ENCODE results near the gene RIPK3. TPM values are rescaled to one million over a fixed set of nuclear protein-coding genes. Genes with fewer than 3 reads are reported as not detected.

RIPK3 gene
- polyA plus RNA-seq, 1 of the 3 experiments (the other 2 are of a cell fraction) = not detected

- Histone ChIP-seq H3F3A (replicated peaks; ENCODE audit: insufficient read depth) (peaks cover 5% of the 10 kb centered on the region), H3K4me1 (ENCODE audit: control insufficient read depth in 1 of 2, insufficient read depth in 2 of 2, low read depth in 1 of 2, low read length in 1 of 2) (peaks cover 0 to 12% of the 10 kb centered on the region in 2 experiments; a peak in 1 of 4 replicates), H3K36me3 (replicated peaks in 1 of 2; ENCODE audit: control insufficient read depth in 1 of 2, insufficient read depth in 2 of 2, low read length in 1 of 2) (no peaks in the 10 kb centered on the region), H3K79me2 (ENCODE audit: insufficient read depth) (no peaks in the 10 kb centered on the region), H3K4me3 (ENCODE audit: low read depth in 2 of 2, low read length in 1 of 2) (no peak overlapping the region), H3K9ac (no peak overlapping the region), H3K27ac (ENCODE audit: low read depth in 2 of 2, low read length in 1 of 2) (no peak overlapping the region), H2AFZ (ENCODE audit: low read depth) (no peak overlapping the region), H3K27me3 (ENCODE audit: insufficient read depth) (no peaks in the 10 kb centered on the region), H3K4me2 (no peak overlapping the region), H3K9me2 (no peaks in the 10 kb centered on the region), H3K9me3 (no peaks in the 10 kb centered on the region), H4K20me1 (ENCODE audit: insufficient read depth) (no peaks in the 10 kb centered on the region)
- ChIA-PET POLR2A (no interaction called here), CTCF (interaction anchor here (1.1 to 1.7 kb wide), 4 partner anchors 46 to 54 kb away, joined by 3 to 4 read pairs (median 4); no protein-coding TSS in a partner anchor)
- DNase-seq = no peak
- WGBS (ENCODE audit: low lambda C conversion rate) = 60% methylated on average over 4 of the region's 4 CpGs
- TF ChIP-seq CHD2 (IDR thresholded peaks at IDR 0.05; ENCODE audit: low read length, partially characterized antibody) = no peak
- TF ChIP-seq IRF3 (IDR thresholded peaks at IDR 0.05; ENCODE audit: low read depth, low read length) = no peak
- no peak for TF ChIP-seq RAD21 (IDR thresholded peaks at IDR 0.05; ENCODE audit: low read length)
- TF ChIP-seq SMC3 (IDR thresholded peaks at IDR 0.05; ENCODE audit: low read depth, low read length) = no peak
- TF ChIP-seq FOXJ3 (CRISPR knock-in tag; IDR thresholded peaks at IDR 0.05) = no peak
- TF ChIP-seq GABPA (IDR thresholded peaks at IDR 0.05; ENCODE audit: low read depth) = no peak
- no peak for TF ChIP-seq GATA2 (CRISPR knock-in tag; IDR thresholded peaks at IDR 0.05)
- no peak for TF ChIP-seq EP300 (IDR thresholded peaks at IDR 0.05; ENCODE audit: borderline replicate concordance in 1 of 2, low read depth in 1 of 2, low read length in 1 of 2)
- no peak for TF ChIP-seq ELF1 (IDR thresholded peaks at IDR 0.05)
- TF ChIP-seq ZBTB33 (IDR thresholded peaks at IDR 0.05; ENCODE audit: borderline replicate concordance, low read depth) = no peak
- no peak for TF ChIP-seq FOSL2 (IDR thresholded peaks at IDR 0.05; ENCODE audit: borderline replicate concordance, low read depth)
- TF ChIP-seq, protein P1, sequence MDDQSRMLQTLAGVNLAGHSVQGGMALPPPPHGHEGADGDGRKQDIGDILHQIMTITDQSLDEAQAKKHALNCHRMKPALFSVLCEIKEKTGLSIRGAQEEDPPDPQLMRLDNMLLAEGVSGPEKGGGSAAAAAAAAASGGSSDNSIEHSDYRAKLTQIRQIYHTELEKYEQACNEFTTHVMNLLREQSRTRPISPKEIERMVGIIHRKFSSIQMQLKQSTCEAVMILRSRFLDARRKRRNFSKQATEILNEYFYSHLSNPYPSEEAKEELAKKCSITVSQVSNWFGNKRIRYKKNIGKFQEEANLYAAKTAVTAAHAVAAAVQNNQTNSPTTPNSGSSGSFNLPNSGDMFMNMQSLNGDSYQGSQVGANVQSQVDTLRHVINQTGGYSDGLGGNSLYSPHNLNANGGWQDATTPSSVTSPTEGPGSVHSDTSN (IDR thresholded peaks at IDR 0.05) = no peak
- TF ChIP-seq, protein P2, sequence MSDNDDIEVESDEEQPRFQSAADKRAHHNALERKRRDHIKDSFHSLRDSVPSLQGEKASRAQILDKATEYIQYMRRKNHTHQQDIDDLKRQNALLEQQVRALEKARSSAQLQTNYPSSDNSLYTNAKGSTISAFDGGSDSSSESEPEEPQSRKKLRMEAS (IDR thresholded peaks at IDR 0.05; ENCODE audit: low read depth) = no peak
- TF ChIP-seq TAF1 (IDR thresholded peaks at IDR 0.05; ENCODE audit: borderline replicate concordance, low read depth, low read length) = no peak
- TF ChIP-seq RFX5 (IDR thresholded peaks at IDR 0.05; ENCODE audit: low read length) = no peak
- TF ChIP-seq REST (IDR thresholded peaks at IDR 0.05; ENCODE audit: low read depth, low read length) = no peak
- no peak for TF ChIP-seq TEAD4 (IDR thresholded peaks at IDR 0.05; ENCODE audit: borderline replicate concordance, insufficient read depth)
- TF ChIP-seq JUND (IDR thresholded peaks at IDR 0.05) = no peak
- TF ChIP-seq FOXM1 (IDR thresholded peaks at IDR 0.05; ENCODE audit: low read depth) = no peak
- no peak for TF ChIP-seq MXI1 (IDR thresholded peaks at IDR 0.05; ENCODE audit: low read depth, low read length)
Observed at GRCh38 chr14:24385524-24385923, 45.7 kb upstream of the RIPK3 start.

Data from SK-N-SH (cell line).